Ishikawa (cell line): ENCODE measurements around the gene CELA1.

Source experiments
- CEBPB ChIP-seq: IDR thresholded peaks from 2 replicates; pipeline ENCODE4 v1.6.1; 2012
- CREB1 ChIP-seq: IDR thresholded peaks from 2 replicates; pipeline ENCODE4 v1.6.1; 2012; ENCODE audit warnings: low read depth
- EP300 ChIP-seq: IDR thresholded peaks from 2 replicates; pipeline ENCODE4 v1.6.1; 2012; ENCODE audit warnings: borderline replicate concordance
- RAD21 ChIP-seq: IDR thresholded peaks from 2 replicates; pipeline ENCODE4 v1.6.1; 2012; ENCODE audit warnings: low read depth
- TAF1 ChIP-seq: IDR thresholded peaks from 2 replicates; pipeline ENCODE4 v1.6.1; 2012; ENCODE audit warnings: low read depth, mild to moderate bottlenecking
- TCF12 ChIP-seq: IDR thresholded peaks from 2 replicates; pipeline ENCODE4 v1.6.1; 2012; ENCODE audit warnings: low read depth
- YY1 ChIP-seq: IDR thresholded peaks from 2 replicates; pipeline ENCODE4 v1.6.1; 2012; ENCODE audit warnings: low read depth
- TF ChIP-seq, protein P1 (sequence below): IDR thresholded peaks from 2 replicates; pipeline ENCODE4 v1.6.1; 2012; ENCODE audit warnings: low read depth, mild to moderate bottlenecking
- TF ChIP-seq, protein P2 (sequence below): IDR thresholded peaks from 2 replicates; pipeline ENCODE4 v1.6.1; 2012

DNA sequence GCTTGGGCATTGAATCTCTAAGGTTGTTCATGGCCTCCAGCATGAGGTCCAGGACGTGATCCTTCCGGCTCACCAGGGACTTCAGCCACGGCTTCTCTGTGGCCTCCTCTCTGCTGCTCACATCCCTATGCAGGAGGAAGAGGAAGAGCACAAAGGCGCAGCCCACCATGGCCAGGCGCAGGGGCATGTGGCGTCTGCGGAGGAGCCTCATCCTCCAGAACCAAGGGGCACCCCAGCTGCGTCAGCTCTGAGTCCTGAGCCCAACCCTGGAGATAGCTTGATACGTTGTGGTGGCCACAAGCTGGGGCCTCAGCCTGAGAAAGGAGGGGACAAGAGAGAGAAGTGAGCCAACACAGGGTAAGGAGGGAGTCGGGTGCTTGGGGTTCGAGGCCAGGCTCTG lies 33.1 kb upstream of the CELA1 start:
- no peak for TF ChIP-seq RAD21
- TF ChIP-seq, protein P1, sequence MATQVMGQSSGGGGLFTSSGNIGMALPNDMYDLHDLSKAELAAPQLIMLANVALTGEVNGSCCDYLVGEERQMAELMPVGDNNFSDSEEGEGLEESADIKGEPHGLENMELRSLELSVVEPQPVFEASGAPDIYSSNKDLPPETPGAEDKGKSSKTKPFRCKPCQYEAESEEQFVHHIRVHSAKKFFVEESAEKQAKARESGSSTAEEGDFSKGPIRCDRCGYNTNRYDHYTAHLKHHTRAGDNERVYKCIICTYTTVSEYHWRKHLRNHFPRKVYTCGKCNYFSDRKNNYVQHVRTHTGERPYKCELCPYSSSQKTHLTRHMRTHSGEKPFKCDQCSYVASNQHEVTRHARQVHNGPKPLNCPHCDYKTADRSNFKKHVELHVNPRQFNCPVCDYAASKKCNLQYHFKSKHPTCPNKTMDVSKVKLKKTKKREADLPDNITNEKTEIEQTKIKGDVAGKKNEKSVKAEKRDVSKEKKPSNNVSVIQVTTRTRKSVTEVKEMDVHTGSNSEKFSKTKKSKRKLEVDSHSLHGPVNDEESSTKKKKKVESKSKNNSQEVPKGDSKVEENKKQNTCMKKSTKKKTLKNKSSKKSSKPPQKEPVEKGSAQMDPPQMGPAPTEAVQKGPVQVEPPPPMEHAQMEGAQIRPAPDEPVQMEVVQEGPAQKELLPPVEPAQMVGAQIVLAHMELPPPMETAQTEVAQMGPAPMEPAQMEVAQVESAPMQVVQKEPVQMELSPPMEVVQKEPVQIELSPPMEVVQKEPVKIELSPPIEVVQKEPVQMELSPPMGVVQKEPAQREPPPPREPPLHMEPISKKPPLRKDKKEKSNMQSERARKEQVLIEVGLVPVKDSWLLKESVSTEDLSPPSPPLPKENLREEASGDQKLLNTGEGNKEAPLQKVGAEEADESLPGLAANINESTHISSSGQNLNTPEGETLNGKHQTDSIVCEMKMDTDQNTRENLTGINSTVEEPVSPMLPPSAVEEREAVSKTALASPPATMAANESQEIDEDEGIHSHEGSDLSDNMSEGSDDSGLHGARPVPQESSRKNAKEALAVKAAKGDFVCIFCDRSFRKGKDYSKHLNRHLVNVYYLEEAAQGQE, result no peak
- TF ChIP-seq EP300, result no peak
- TF ChIP-seq CREB1, result no peak
- TF ChIP-seq TAF1, result no peak
- TF ChIP-seq YY1, result no peak
- no peak for TF ChIP-seq CEBPB
- no peak for TF ChIP-seq TCF12
- TF ChIP-seq, protein P2, sequence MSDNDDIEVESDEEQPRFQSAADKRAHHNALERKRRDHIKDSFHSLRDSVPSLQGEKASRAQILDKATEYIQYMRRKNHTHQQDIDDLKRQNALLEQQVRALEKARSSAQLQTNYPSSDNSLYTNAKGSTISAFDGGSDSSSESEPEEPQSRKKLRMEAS, result no peak
